GM12878 (cell line): Measurements from ENCODE around the gene PCDHGC4. TPM values are rescaled to one million over a fixed set of nuclear protein-coding genes. Genes with fewer than 3 reads are reported as not detected.

ENCODE experiments used
- CBFB ChIP-seq: IDR thresholded peaks from 2 replicates; pipeline ENCODE4 v1.6.1; 2016; ENCODE audit warnings: antibody characterized with exemption, low read depth
- IKZF1 ChIP-seq: fragments of 450-650 bp; conservative IDR thresholded peaks from 2 replicates; pipeline ENCODE4 v1.6.1; 2017; ENCODE audit warnings: antibody characterized with exemption, mild to moderate bottlenecking
- IRF4 ChIP-seq: IDR thresholded peaks from 2 replicates; pipeline ENCODE4 v1.6.1; 2011; ENCODE audit warnings: low read depth, low read length
- MYC ChIP-seq: IDR thresholded peaks from 2 replicates; pipeline ENCODE4 v1.6.1; 2011; ENCODE audit warnings: mild to moderate bottlenecking, low read length, moderate library complexity, inconsistent platforms; ENCODE audit not compliant: insufficient read depth, insufficient replicate concordance, insufficient read length, severe bottlenecking
- NBN ChIP-seq: fragments of 450-650 bp; IDR thresholded peaks from 2 replicates; pipeline ENCODE4 v1.6.1; 2016
- NFXL1 ChIP-seq: fragments of 450-650 bp; IDR thresholded peaks from 2 replicates; pipeline ENCODE4 v1.6.1; 2017; ENCODE audit warnings: antibody characterized with exemption, mild to moderate bottlenecking, borderline replicate concordance
- RAD51 ChIP-seq: fragments of 450-650 bp; IDR thresholded peaks from 2 replicates; pipeline ENCODE4 v1.6.1; 2016; ENCODE audit warnings: moderate library complexity, mild to moderate bottlenecking, inconsistent platforms
- SMC3 ChIP-seq: IDR thresholded peaks from 2 replicates; pipeline ENCODE4 v1.6.1; 2011; ENCODE audit warnings: low read length, improper control_type of control experiment, borderline replicate concordance
- SREBF2 ChIP-seq: IDR thresholded peaks from 2 replicates; pipeline ENCODE4 v1.6.1; 2012; ENCODE audit warnings: mild to moderate bottlenecking, low read length
- TARDBP ChIP-seq: IDR thresholded peaks from 2 replicates; pipeline ENCODE4 v1.6.1; 2016; ENCODE audit warnings: borderline replicate concordance
- TCF12 ChIP-seq: IDR thresholded peaks from 2 replicates; pipeline ENCODE4 v1.6.1; 2011; ENCODE audit warnings: low read depth, mild to moderate bottlenecking, low read length
- TCF3 ChIP-seq: IDR thresholded peaks from 2 replicates; pipeline ENCODE4 v1.6.1; 2012; ENCODE audit warnings: low read depth, mild to moderate bottlenecking, low read length, borderline replicate concordance; ENCODE audit not compliant: insufficient read depth
- WRNIP1 ChIP-seq: IDR thresholded peaks from 2 replicates; pipeline ENCODE4 v1.6.1; 2011; ENCODE audit warnings: low read depth, low read length, improper control_type of control experiment, borderline replicate concordance
- polyA plus RNA-seq, 11 experiments: library from polyadenylated mRNA; depleted of rRNA in 4 of 11; unstranded in 6 of 11; stranded (reverse) in 5 of 11; fragments of >200 nt; fragmentation: Nextera tagmentation in 4 of 11; fragmentation: Illumina TruSeq in 1 of 11; extraction: Ambion mirVana in 4 of 11; extraction: Trizol in 1 of 11; gene quantifications; 1 replicate in 1 of 11; 2 replicates in 10 of 11; pipeline versions ENCODE4 v1.2.1 to v1.2.3, GENCODE V29; 2011 to 2016; ENCODE audit warnings: inconsistent platforms in 2 of 11, missing spikeins in 2 of 11, low read depth in 1 of 11
- total RNA-seq, 4 experiments: library from RNA; depleted of rRNA in 3 of 4; stranded (reverse); fragments of >200 nt in 3 of 4; fragmentation: Illumina TruSeq in 1 of 4; extraction: Trizol in 1 of 4; gene quantifications; 2 replicates each; pipeline versions ENCODE4 v1.2.1 to v1.2.3, GENCODE V29; 2013 to 2021
- TF ChIP-seq, protein P1 (sequence below): IDR thresholded peaks from 2 replicates; pipeline ENCODE4 v1.6.1; 2011; ENCODE audit warnings: borderline replicate concordance, low read depth, mild to moderate bottlenecking, moderate library complexity, low read length; ENCODE audit not compliant: insufficient read depth, poor library complexity, severe bottlenecking
- TF ChIP-seq, protein P2 (sequence below): IDR thresholded peaks from 2 replicates; pipeline ENCODE4 v1.6.1; 2011; ENCODE audit warnings: low read depth, low read length, improper control_type of control experiment, borderline replicate concordance
- TF ChIP-seq, protein P3 (sequence below): IDR thresholded peaks from 2 replicates; pipeline ENCODE4 v1.6.1; 2012; ENCODE audit warnings: low read depth, low read length, improper control_type of control experiment
- TF ChIP-seq, protein P4 (sequence below): fragments of 450-650 bp; formaldehyde crosslinking; IDR thresholded peaks from 2 replicates; pipeline ENCODE4 v1.4.0; 2020; ENCODE audit warnings: mild to moderate bottlenecking, moderate library complexity
- TF ChIP-seq, protein P5 (sequence below): fragments of 450-650 bp; IDR thresholded peaks from 2 replicates; pipeline ENCODE4 v1.6.1; 2017; ENCODE audit warnings: mild to moderate bottlenecking, low read depth, inconsistent platforms; ENCODE audit not compliant: poor library complexity, severe bottlenecking
- TF ChIP-seq, protein P6 (sequence below): fragments of 450-650 bp; IDR thresholded peaks from 2 replicates; pipeline ENCODE4 v1.6.1; 2016; ENCODE audit warnings: mild to moderate bottlenecking

PCDHGC4 gene
- total and polyA plus RNA-seq, 10 of the 15 experiments (the other 5 are each of a cell fraction or from before 2014, with no cell fraction given) = 0.04 to 1.2 (median 0.52) TPM

DNA sequence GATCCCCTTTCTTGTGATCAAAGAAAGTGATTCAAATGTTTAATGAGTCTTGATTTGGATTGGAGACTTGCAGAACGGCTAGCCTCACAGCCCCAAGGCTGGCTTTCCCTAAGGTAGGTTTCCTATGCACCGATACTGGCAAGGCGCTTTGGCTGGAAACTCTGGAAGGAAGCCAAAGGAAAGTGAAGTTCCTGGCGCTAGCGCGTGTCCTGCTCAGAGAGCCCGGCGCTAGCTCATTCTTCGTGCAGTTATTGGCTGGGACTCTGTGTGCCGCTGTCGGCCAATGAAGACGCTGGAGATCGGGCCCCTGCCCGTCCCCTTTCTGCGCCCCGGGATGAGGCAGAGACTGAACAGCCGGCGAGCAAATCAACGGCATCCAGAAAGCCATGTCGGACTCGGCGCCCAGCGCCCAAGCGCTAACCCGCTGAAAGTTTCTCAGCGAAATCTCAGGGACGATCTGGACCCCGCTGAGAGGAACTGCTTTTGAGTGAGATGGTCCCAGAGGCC, 9.2 kb upstream of the PCDHGC4 start, which contains the start of gene PCDHGC3 (continued):
- TF ChIP-seq WRNIP1 (no peak), CBFB (0 out of 2 replicates have a peak, but pooled peaks have one; percentile 29), NFXL1 (no peak), MYC (peak; percentile 10), SMC3 (peak; percentile 79), IKZF1 (no peak), SREBF2 (no peak), TARDBP (no peak), TCF3 (no peak), TCF12 (no peak), IRF4 (no peak), NBN (0 out of 2 replicates have a peak, but pooled peaks have one; percentile 17), RAD51 (no peak)
- TF ChIP-seq, protein P1, sequence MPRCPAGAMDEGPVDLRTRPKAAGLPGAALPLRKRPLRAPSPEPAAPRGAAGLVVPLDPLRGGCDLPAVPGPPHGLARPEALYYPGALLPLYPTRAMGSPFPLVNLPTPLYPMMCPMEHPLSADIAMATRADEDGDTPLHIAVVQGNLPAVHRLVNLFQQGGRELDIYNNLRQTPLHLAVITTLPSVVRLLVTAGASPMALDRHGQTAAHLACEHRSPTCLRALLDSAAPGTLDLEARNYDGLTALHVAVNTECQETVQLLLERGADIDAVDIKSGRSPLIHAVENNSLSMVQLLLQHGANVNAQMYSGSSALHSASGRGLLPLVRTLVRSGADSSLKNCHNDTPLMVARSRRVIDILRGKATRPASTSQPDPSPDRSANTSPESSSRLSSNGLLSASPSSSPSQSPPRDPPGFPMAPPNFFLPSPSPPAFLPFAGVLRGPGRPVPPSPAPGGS = no peak
- TF ChIP-seq, protein P2, sequence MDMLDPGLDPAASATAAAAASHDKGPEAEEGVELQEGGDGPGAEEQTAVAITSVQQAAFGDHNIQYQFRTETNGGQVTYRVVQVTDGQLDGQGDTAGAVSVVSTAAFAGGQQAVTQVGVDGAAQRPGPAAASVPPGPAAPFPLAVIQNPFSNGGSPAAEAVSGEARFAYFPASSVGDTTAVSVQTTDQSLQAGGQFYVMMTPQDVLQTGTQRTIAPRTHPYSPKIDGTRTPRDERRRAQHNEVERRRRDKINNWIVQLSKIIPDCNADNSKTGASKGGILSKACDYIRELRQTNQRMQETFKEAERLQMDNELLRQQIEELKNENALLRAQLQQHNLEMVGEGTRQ = no peak
- TF ChIP-seq, protein P3, sequence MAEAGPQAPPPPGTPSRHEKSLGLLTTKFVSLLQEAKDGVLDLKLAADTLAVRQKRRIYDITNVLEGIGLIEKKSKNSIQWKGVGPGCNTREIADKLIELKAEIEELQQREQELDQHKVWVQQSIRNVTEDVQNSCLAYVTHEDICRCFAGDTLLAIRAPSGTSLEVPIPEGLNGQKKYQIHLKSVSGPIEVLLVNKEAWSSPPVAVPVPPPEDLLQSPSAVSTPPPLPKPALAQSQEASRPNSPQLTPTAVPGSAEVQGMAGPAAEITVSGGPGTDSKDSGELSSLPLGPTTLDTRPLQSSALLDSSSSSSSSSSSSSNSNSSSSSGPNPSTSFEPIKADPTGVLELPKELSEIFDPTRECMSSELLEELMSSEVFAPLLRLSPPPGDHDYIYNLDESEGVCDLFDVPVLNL = no peak
- TF ChIP-seq, protein P4, sequence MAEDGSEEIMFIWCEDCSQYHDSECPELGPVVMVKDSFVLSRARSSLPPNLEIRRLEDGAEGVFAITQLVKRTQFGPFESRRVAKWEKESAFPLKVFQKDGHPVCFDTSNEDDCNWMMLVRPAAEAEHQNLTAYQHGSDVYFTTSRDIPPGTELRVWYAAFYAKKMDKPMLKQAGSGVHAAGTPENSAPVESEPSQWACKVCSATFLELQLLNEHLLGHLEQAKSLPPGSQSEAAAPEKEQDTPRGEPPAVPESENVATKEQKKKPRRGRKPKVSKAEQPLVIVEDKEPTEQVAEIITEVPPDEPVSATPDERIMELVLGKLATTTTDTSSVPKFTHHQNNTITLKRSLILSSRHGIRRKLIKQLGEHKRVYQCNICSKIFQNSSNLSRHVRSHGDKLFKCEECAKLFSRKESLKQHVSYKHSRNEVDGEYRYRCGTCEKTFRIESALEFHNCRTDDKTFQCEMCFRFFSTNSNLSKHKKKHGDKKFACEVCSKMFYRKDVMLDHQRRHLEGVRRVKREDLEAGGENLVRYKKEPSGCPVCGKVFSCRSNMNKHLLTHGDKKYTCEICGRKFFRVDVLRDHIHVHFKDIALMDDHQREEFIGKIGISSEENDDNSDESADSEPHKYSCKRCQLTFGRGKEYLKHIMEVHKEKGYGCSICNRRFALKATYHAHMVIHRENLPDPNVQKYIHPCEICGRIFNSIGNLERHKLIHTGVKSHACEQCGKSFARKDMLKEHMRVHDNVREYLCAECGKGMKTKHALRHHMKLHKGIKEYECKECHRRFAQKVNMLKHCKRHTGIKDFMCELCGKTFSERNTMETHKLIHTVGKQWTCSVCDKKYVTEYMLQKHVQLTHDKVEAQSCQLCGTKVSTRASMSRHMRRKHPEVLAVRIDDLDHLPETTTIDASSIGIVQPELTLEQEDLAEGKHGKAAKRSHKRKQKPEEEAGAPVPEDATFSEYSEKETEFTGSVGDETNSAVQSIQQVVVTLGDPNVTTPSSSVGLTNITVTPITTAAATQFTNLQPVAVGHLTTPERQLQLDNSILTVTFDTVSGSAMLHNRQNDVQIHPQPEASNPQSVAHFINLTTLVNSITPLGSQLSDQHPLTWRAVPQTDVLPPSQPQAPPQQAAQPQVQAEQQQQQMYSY (CRISPR knock-in tag) = no peak
- TF ChIP-seq, protein P5, sequence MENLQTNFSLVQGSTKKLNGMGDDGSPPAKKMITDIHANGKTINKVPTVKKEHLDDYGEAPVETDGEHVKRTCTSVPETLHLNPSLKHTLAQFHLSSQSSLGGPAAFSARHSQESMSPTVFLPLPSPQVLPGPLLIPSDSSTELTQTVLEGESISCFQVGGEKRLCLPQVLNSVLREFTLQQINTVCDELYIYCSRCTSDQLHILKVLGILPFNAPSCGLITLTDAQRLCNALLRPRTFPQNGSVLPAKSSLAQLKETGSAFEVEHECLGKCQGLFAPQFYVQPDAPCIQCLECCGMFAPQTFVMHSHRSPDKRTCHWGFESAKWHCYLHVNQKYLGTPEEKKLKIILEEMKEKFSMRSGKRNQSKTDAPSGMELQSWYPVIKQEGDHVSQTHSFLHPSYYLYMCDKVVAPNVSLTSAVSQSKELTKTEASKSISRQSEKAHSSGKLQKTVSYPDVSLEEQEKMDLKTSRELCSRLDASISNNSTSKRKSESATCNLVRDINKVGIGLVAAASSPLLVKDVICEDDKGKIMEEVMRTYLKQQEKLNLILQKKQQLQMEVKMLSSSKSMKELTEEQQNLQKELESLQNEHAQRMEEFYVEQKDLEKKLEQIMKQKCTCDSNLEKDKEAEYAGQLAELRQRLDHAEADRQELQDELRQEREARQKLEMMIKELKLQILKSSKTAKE = no peak
- TF ChIP-seq, protein P6, sequence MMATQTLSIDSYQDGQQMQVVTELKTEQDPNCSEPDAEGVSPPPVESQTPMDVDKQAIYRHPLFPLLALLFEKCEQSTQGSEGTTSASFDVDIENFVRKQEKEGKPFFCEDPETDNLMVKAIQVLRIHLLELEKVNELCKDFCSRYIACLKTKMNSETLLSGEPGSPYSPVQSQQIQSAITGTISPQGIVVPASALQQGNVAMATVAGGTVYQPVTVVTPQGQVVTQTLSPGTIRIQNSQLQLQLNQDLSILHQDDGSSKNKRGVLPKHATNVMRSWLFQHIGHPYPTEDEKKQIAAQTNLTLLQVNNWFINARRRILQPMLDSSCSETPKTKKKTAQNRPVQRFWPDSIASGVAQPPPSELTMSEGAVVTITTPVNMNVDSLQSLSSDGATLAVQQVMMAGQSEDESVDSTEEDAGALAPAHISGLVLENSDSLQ = peak; percentile 86
